CD4-positive, alpha-beta T cell treated with Interleukin-17A for 4 hours (primary cell): ENCODE data around the gene SLC8A1.

Source experiments
- DNase-seq: peaks from one replicate; pipeline ENCODE4 v3.0.0-alpha.2; 2020; ENCODE audit warnings: mixed read lengths

Gene SLC8A1

GRCh38 chr2:40419364-40419762, 32.5 kb downstream of the SLC8A1 start:
- DNase-seq = no peak

GRCh38 chr2:40418614-40419363, 33.1 kb downstream of the SLC8A1 start:
- DNase-seq = no peak

- DNase-seq = no peak
Observed at GRCh38 chr2:40416486-40416885, 35.4 kb downstream of the SLC8A1 start.

- DNase-seq = no peak
Observed at GRCh38 chr2:40415391-40415790, 36.5 kb downstream of the SLC8A1 start.

- no peak for DNase-seq
Observed at GRCh38 chr2:40412456-40412855, 39.4 kb downstream of the SLC8A1 start.

- no peak for DNase-seq
Observed at GRCh38 chr2:40410695-40411094, 41.2 kb downstream of the SLC8A1 start.

GRCh38 chr2:40409734-40410133, 42.2 kb downstream of the SLC8A1 start:
- no peak for DNase-seq

- no peak for DNase-seq
Observed at GRCh38 chr2:40406485-40407289, 45.2 kb downstream of the SLC8A1 start.

GRCh38 chr2:40405465-40405864, 46.4 kb downstream of the SLC8A1 start:
- no peak for DNase-seq

- DNase-seq = no peak
Observed at GRCh38 chr2:40404517-40404916, 47.4 kb downstream of the SLC8A1 start.

- DNase-seq = no peak
Observed at GRCh38 chr2:40403233-40403836, 48.6 kb downstream of the SLC8A1 start.

GRCh38 chr2:40401896-40402295, 50.0 kb downstream of the SLC8A1 start:
- DNase-seq = no peak

GRCh38 chr2:40400336-40400953, 51.4 kb downstream of the SLC8A1 start:
- DNase-seq = no peak

- DNase-seq = no peak
Observed at GRCh38 chr2:40397765-40398164, 54.1 kb downstream of the SLC8A1 start.

GRCh38 chr2:40396124-40396523, 55.8 kb downstream of the SLC8A1 start:
- no peak for DNase-seq

GRCh38 chr2:40395169-40396073, 56.5 kb downstream of the SLC8A1 start:
- DNase-seq = no peak

- DNase-seq = no peak
Observed at GRCh38 chr2:40394597-40394996, 57.3 kb downstream of the SLC8A1 start.

GRCh38 chr2:40394031-40394430, 57.9 kb downstream of the SLC8A1 start:
- DNase-seq = no peak

- DNase-seq = no peak
Observed at GRCh38 chr2:40388161-40388560, 63.7 kb downstream of the SLC8A1 start.

GRCh38 chr2:40386177-40386576, 65.7 kb downstream of the SLC8A1 start:
- no peak for DNase-seq

- DNase-seq = no peak
Observed at GRCh38 chr2:40384714-40385113, 67.2 kb downstream of the SLC8A1 start.

GRCh38 chr2:40384233-40384632, 67.7 kb downstream of the SLC8A1 start:
- DNase-seq = no peak
